Brain microvascular endothelial cell (primary cell): ENCODE results near the gene TACSTD2.
"Not testable (repeated sequence)": the region's sequence is repeated elsewhere in the genome, so short reads cannot be mapped to it uniquely, and the experiment has no call there.

Experiments used
- DNase-seq: peaks from one replicate; pipeline ENCODE4 v3.0.0-alpha.2; 2020
- H3K27ac ChIP-seq: fragments of 250-450 bp; sonication (Bioruptor Pico); 2 replicates; pipeline ENCODE4 v1.5.1; 2020; ENCODE audit warnings: mild to moderate bottlenecking, moderate library complexity
- H3K27me3 ChIP-seq: fragments of 250-450 bp; sonication (Bioruptor Pico); replicated peaks from 2 replicates; pipeline ENCODE4 v1.5.1; 2020; ENCODE audit warnings: mild to moderate bottlenecking
- H3K36me3 ChIP-seq: fragments of 250-450 bp; sonication (Bioruptor Pico); replicated peaks from 2 replicates; pipeline ENCODE4 v1.5.1; 2020; ENCODE audit warnings: mild to moderate bottlenecking
- H3K4me3 ChIP-seq: 2 replicates; pipeline ENCODE4 v1.5.1; 2011; ENCODE audit warnings: low read depth, mild to moderate bottlenecking, control low read depth, low read length, moderate library complexity
- in situ Hi-C: cut with HindIII; loops from 2 replicates; pipeline ENCODE4 v1.10.0; 2017; ENCODE audit warnings: low sequenced_read_pairs, low pct_ligation_motif_present
- TF ChIP-seq, protein P1 (sequence below): IDR thresholded peaks from 2 replicates; pipeline ENCODE4 v1.5.1; 2011; ENCODE audit warnings: low read depth, mild to moderate bottlenecking, moderate library complexity, low read length, control low read depth, inconsistent platforms; ENCODE audit errors: missing control alignments

Gene TACSTD2

GRCh38 chr1:58608297-58608696 is 31.2 kb upstream of the TACSTD2 start:
- in situ Hi-C loops, result no loop called here
- DNase-seq, result no peak
- H3K36me3 ChIP-seq, result no peaks in the 10 kb centered on the region
- H3K4me3 ChIP-seq, result no peak overlapping the region
- no peak overlapping the region for H3K27ac ChIP-seq
- no peaks in the 10 kb centered on the region for H3K27me3 ChIP-seq
- TF ChIP-seq, protein P1, sequence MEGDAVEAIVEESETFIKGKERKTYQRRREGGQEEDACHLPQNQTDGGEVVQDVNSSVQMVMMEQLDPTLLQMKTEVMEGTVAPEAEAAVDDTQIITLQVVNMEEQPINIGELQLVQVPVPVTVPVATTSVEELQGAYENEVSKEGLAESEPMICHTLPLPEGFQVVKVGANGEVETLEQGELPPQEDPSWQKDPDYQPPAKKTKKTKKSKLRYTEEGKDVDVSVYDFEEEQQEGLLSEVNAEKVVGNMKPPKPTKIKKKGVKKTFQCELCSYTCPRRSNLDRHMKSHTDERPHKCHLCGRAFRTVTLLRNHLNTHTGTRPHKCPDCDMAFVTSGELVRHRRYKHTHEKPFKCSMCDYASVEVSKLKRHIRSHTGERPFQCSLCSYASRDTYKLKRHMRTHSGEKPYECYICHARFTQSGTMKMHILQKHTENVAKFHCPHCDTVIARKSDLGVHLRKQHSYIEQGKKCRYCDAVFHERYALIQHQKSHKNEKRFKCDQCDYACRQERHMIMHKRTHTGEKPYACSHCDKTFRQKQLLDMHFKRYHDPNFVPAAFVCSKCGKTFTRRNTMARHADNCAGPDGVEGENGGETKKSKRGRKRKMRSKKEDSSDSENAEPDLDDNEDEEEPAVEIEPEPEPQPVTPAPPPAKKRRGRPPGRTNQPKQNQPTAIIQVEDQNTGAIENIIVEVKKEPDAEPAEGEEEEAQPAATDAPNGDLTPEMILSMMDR, result no peak

DNA sequence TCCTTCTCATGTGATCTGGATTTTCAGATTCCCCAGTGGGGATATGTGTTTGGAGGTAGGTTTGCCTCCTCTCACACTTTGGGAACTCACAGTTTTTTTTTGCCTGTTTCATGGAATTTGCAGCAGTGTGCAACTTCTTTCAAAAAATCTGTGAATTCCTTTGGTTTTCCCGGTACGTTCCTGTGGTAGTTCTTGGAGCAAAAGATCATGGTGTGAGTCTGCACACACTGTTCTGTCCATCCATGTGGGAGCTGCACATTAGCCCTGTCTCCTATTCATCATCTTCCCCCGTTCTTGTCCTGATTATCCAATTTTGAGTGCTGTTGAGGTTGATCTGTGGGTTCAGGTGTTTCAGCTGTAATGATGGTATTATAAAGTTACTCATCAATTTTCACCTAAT is 30.3 kb upstream of the TACSTD2 start:
- Histone ChIP-seq H3K27ac (no peak overlapping the region), H3K4me3 (no peak overlapping the region), H3K36me3 (no peaks in the 10 kb centered on the region), H3K27me3 (no peaks in the 10 kb centered on the region)
- TF ChIP-seq, protein P1, result no peak
- DNase-seq, result no peak
- in situ Hi-C loops, result no loop called here

GRCh38 chr1:58601921-58602320 is 24.9 kb upstream of the TACSTD2 start:
- DNase-seq, H3K27ac ChIP-seq, H3K36me3 ChIP-seq, H3K4me3 ChIP-seq, in situ Hi-C loops, H3K27me3 ChIP-seq: not testable (repeated sequence)

DNA sequence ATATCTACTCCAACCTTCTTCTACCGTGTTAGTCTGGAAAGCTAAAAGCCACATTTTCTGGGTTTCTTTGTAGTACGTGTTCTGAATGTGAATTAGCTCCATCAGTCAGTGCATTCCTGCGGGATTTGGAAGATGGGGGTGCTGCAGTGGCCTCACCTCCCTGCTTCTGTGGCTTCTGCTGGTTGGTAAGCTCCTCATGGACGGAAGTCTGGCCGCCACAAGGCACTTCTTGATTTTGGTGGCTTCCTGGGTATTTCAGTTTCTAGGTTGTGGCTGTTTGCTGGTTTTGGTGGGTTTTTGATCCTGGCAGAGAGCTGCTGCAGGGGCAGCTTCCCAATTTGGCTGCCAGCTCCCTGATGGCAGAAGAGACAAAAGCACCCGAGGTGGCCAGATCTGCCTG is 20.9 kb upstream of the TACSTD2 start:
- H3K36me3 ChIP-seq, result no peaks in the 10 kb centered on the region
- no peak overlapping the region for H3K4me3 ChIP-seq
- TF ChIP-seq, protein P1, result no peak
- no peak overlapping the region for H3K27ac ChIP-seq
- DNase-seq, result no peak
- in situ Hi-C loops, result no loop called here
- no peaks in the 10 kb centered on the region for H3K27me3 ChIP-seq

- in situ Hi-C loops, result no loop called here
- no peaks in the 10 kb centered on the region for H3K36me3 ChIP-seq
- no peak overlapping the region for H3K27ac ChIP-seq
- no peak overlapping the region for H3K4me3 ChIP-seq
- DNase-seq, result no peak
- TF ChIP-seq, protein P1, result no peak
- no peaks in the 10 kb centered on the region for H3K27me3 ChIP-seq
These were observed 20.0 kb upstream of the TACSTD2 start for GRCh38 chr1:58597076-58597475.

DNA sequence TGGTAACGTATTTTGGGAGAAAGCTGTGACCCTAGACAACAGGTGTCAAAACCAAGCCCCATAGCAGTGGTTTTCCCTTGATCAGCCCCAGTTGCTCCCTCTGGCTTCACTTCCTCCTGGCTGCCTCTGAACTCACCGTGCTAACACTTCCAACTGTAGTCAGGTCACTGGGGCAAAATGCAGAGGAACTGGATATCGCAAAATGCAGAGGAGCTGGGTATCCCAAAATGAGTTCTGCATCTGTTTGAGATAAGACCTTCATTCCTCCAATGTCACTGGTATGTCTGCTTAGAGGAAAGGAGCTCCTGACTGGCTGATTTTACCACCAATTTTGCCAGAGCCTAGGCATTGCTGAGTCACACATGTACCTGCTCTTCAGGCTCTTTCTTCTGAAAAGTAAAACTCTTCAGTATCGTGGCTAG is 19.6 kb upstream of the TACSTD2 start:
- H3K4me3 ChIP-seq, result no peak overlapping the region
- DNase-seq, result no peak
- no peaks in the 10 kb centered on the region for H3K27me3 ChIP-seq
- TF ChIP-seq, protein P1, result no peak
- no peak overlapping the region for H3K27ac ChIP-seq
- no peaks in the 10 kb centered on the region for H3K36me3 ChIP-seq
- in situ Hi-C loops, result no loop called here
